Activated naive CD4-positive, alpha-beta T cell treated with anti-CD3 and anti-CD28 coated beads for 36 hours (primary cell): ENCODE data around the gene GNPTAB. TPM values are rescaled to one million over a fixed set of nuclear protein-coding genes. Genes with fewer than 3 reads are reported as not detected.

Experiments used
- CTCF ChIA-PET: fragments of 350-600 bp; sonication (Branson Sonifier 250); formaldehyde crosslinking; loops from one replicate; lab custom pipeline; 2021; ENCODE audit warnings: antibody characterized with exemption; lab: Charles Lee
- DNase-seq: peaks from one replicate; pipeline ENCODE4 v3.0.0-alpha.2; 2020
- H3K27ac Mint-ChIP-seq: one replicate; pipeline ENCODE4 v1.8.0; 2021; ENCODE audit warnings: mild to moderate bottlenecking, mixed read lengths
- H3K27me3 Mint-ChIP-seq: one replicate; pipeline ENCODE4 v1.8.0; 2021; ENCODE audit warnings: low read depth, mixed read lengths
- H3K36me3 Mint-ChIP-seq: one replicate; pipeline ENCODE4 v1.8.0; 2021; ENCODE audit warnings: low read depth, mixed read lengths
- H3K4me1 Mint-ChIP-seq: one replicate; pipeline ENCODE4 v1.8.0; 2021; ENCODE audit warnings: low read depth, mixed read lengths
- H3K4me3 Mint-ChIP-seq: one replicate; pipeline ENCODE4 v1.8.0; 2021; ENCODE audit warnings: mild to moderate bottlenecking, moderate library complexity, mixed read lengths
- H3K9me3 Mint-ChIP-seq: one replicate; pipeline ENCODE4 v1.8.0; 2021; ENCODE audit warnings: mixed read lengths
- intact Hi-C: fragments of 100-400 bp; cut with micrococcal nuclease; formaldehyde crosslinking; loops from one replicate; pipeline ENCODE4 v1.15.1; 2023
- total RNA-seq, 2 experiments: library from RNA; stranded (reverse); gene quantifications; one replicate each; pipeline ENCODE4 v1.2.3, GENCODE V29; 2021

Gene GNPTAB
- total RNA-seq, 2 experiments from 2014 or later = 13.6 to 13.7 TPM

- intact Hi-C loops = no loop called here
- H3K36me3 Mint-ChIP-seq = peaks cover 5% of the 10 kb centered on the region
- H3K27me3 Mint-ChIP-seq = no peaks in the 10 kb centered on the region
- DNase-seq = no peak
- H3K27ac Mint-ChIP-seq = no peak overlapping the region
- no peak overlapping the region for H3K4me3 Mint-ChIP-seq
- H3K9me3 Mint-ChIP-seq = no peaks in the 10 kb centered on the region
- H3K4me1 Mint-ChIP-seq = peaks cover 4% of the 10 kb centered on the region
- CTCF ChIA-PET = interaction anchor here (1.4 to 3.5 kb wide), 3 partner anchors 37 to 73 kb away, joined by 3 to 16 read pairs (median 12); partner anchors contain the start of gene GNPTAB
These were observed 63.2 kb downstream of the GNPTAB start for GRCh38 chr12:101767537-101767936.

GRCh38 chr12:101764051-101764792 lies 66.5 kb downstream of the GNPTAB start:
- Mint-ChIP-seq H3K36me3 (peaks cover 5% of the 10 kb centered on the region), H3K4me1 (no peaks in the 10 kb centered on the region), H3K9me3 (no peaks in the 10 kb centered on the region), H3K27me3 (no peaks in the 10 kb centered on the region), H3K4me3 (no peak overlapping the region), H3K27ac (no peak overlapping the region)
- no peak for DNase-seq
- CTCF ChIA-PET = interaction anchor here (0.5 to 0.8 kb wide), 2 partner anchors 9 to 174 kb away, joined by 3 to 4 read pairs; no protein-coding TSS in a partner anchor
- intact Hi-C loops = no loop called here

- no peak overlapping the region for H3K4me3 Mint-ChIP-seq
- DNase-seq = no peak
- H3K36me3 Mint-ChIP-seq = peaks cover 8% of the 10 kb centered on the region
- no peaks in the 10 kb centered on the region for H3K27me3 Mint-ChIP-seq
- CTCF ChIA-PET = interaction anchor here (0.6 kb wide), 1 partner anchor 181 kb away, joined by 5 read pairs; no protein-coding TSS in a partner anchor
- H3K27ac Mint-ChIP-seq = no peak overlapping the region
- no peaks in the 10 kb centered on the region for H3K9me3 Mint-ChIP-seq
- intact Hi-C loops = no loop called here
- no peaks in the 10 kb centered on the region for H3K4me1 Mint-ChIP-seq
These were observed 67.4 kb downstream of the GNPTAB start for GRCh38 chr12:101763246-101763931.

GRCh38 chr12:101761781-101762180 lies 69.0 kb downstream of the GNPTAB start:
- no peak overlapping the region for H3K27ac Mint-ChIP-seq
- peaks cover 11% of the 10 kb centered on the region for H3K36me3 Mint-ChIP-seq
- H3K4me3 Mint-ChIP-seq = no peak overlapping the region
- CTCF ChIA-PET = interaction anchor here (0.6 to 1.2 kb wide), 5 partner anchors 30 to 110 kb away, joined by 3 to 8 read pairs (median 3); no protein-coding TSS in a partner anchor
- H3K9me3 Mint-ChIP-seq = no peaks in the 10 kb centered on the region
- no peaks in the 10 kb centered on the region for H3K27me3 Mint-ChIP-seq
- intact Hi-C loops = no loop called here
- no peaks in the 10 kb centered on the region for H3K4me1 Mint-ChIP-seq
- no peak for DNase-seq

- no peak for DNase-seq
- intact Hi-C loops = no loop called here
These were observed 69.4 kb downstream of the GNPTAB start for GRCh38 chr12:101761350-101761749.

GRCh38 chr12:101759396-101760047 lies 71.2 kb downstream of the GNPTAB start:
- no peak for DNase-seq
- Mint-ChIP-seq H3K4me1 (no peaks in the 10 kb centered on the region), H3K27me3 (no peaks in the 10 kb centered on the region), H3K4me3 (no peak overlapping the region), H3K27ac (no peak overlapping the region), H3K36me3 (peaks cover 12% of the 10 kb centered on the region), H3K9me3 (no peaks in the 10 kb centered on the region)
- intact Hi-C loops = loop anchor here (1.0 to 2.0 kb wide), 5 partner anchors 89 to 353 kb away; partner anchors contain the start of gene ARL1
- CTCF ChIA-PET = interaction anchor here (0.6 to 2.0 kb wide), 19 partner anchors 10 to 712 kb away, joined by 3 to 13 read pairs (median 3); no protein-coding TSS in a partner anchor

More at GRCh38 chr12:101761350-101761749, 69.4 kb downstream of the GNPTAB start:
- Mint-ChIP-seq H3K9me3 (no peaks in the 10 kb centered on the region), H3K36me3 (peaks cover 11% of the 10 kb centered on the region), H3K4me3 (no peak overlapping the region), H3K27ac (no peak overlapping the region), H3K4me1 (no peaks in the 10 kb centered on the region), H3K27me3 (no peaks in the 10 kb centered on the region)
- CTCF ChIA-PET = interaction anchor here (0.6 to 1.1 kb wide), 3 partner anchors 53 to 110 kb away, joined by 3 to 8 read pairs (median 3); no protein-coding TSS in a partner anchor

GRCh38 chr12:101750152-101750551 lies 80.6 kb downstream of the GNPTAB start:
- no peak for DNase-seq
- CTCF ChIA-PET = no interaction called here
- H3K36me3 Mint-ChIP-seq = peaks cover 11% of the 10 kb centered on the region
- no peak overlapping the region for H3K27ac Mint-ChIP-seq
- H3K4me1 Mint-ChIP-seq = no peaks in the 10 kb centered on the region
- no peak overlapping the region for H3K4me3 Mint-ChIP-seq
- no peaks in the 10 kb centered on the region for H3K9me3 Mint-ChIP-seq
- intact Hi-C loops = no loop called here
- H3K27me3 Mint-ChIP-seq = no peaks in the 10 kb centered on the region

- H3K9me3 Mint-ChIP-seq = no peaks in the 10 kb centered on the region
- no peak for DNase-seq
- no peaks in the 10 kb centered on the region for H3K4me1 Mint-ChIP-seq
- H3K27ac Mint-ChIP-seq = no peak overlapping the region
- H3K36me3 Mint-ChIP-seq = peaks cover 16% of the 10 kb centered on the region
- intact Hi-C loops = no loop called here
- CTCF ChIA-PET = no interaction called here
- no peak overlapping the region for H3K4me3 Mint-ChIP-seq
- no peaks in the 10 kb centered on the region for H3K27me3 Mint-ChIP-seq
These were observed 81.1 kb downstream of the GNPTAB start for GRCh38 chr12:101749657-101750056.

- intact Hi-C loops = no loop called here
- H3K4me3 Mint-ChIP-seq = no peak overlapping the region
- DNase-seq = no peak
- H3K27me3 Mint-ChIP-seq = no peaks in the 10 kb centered on the region
- no peak overlapping the region for H3K27ac Mint-ChIP-seq
- no peaks in the 10 kb centered on the region for H3K4me1 Mint-ChIP-seq
- H3K9me3 Mint-ChIP-seq = no peaks in the 10 kb centered on the region
- peaks cover 14% of the 10 kb centered on the region for H3K36me3 Mint-ChIP-seq
- CTCF ChIA-PET = interaction anchor here (0.8 to 1.7 kb wide), 2 partner anchors 91 to 281 kb away, joined by 3 to 4 read pairs; no protein-coding TSS in a partner anchor
These were observed 81.9 kb downstream of the GNPTAB start for GRCh38 chr12:101748907-101749306.

GRCh38 chr12:101747697-101748096 lies 83.1 kb downstream of the GNPTAB start:
- H3K9me3 Mint-ChIP-seq = no peaks in the 10 kb centered on the region
- no peak overlapping the region for H3K27ac Mint-ChIP-seq
- no peak overlapping the region for H3K4me3 Mint-ChIP-seq
- DNase-seq = no peak
- peaks cover 18% of the 10 kb centered on the region for H3K36me3 Mint-ChIP-seq
- H3K27me3 Mint-ChIP-seq = no peaks in the 10 kb centered on the region
- intact Hi-C loops = no loop called here
- no peaks in the 10 kb centered on the region for H3K4me1 Mint-ChIP-seq
- CTCF ChIA-PET = interaction anchor here (1.7 kb wide), 1 partner anchor 92 kb away, joined by 3 read pairs; no protein-coding TSS in a partner anchor

GRCh38 chr12:101746661-101747060 lies 84.1 kb downstream of the GNPTAB start:
- H3K4me1 Mint-ChIP-seq = no peaks in the 10 kb centered on the region
- intact Hi-C loops = no loop called here

GRCh38 chr12:101746196-101746595 lies 84.6 kb downstream of the GNPTAB start:
- CTCF ChIA-PET = interaction anchor here (1.1 to 2.0 kb wide), 3 partner anchors 28 to 351 kb away, joined by 3 to 4 read pairs (median 3); no protein-coding TSS in a partner anchor
- no peak overlapping the region for H3K27ac Mint-ChIP-seq
- H3K36me3 Mint-ChIP-seq = peaks cover 15% of the 10 kb centered on the region
- no peaks in the 10 kb centered on the region for H3K4me1 Mint-ChIP-seq
- H3K4me3 Mint-ChIP-seq = no peak overlapping the region
- no peaks in the 10 kb centered on the region for H3K27me3 Mint-ChIP-seq
- no peaks in the 10 kb centered on the region for H3K9me3 Mint-ChIP-seq
- no peak for DNase-seq
- intact Hi-C loops = no loop called here

More at GRCh38 chr12:101746661-101747060, 84.1 kb downstream of the GNPTAB start:
- Mint-ChIP-seq H3K4me3 (no peak overlapping the region), H3K36me3 (peaks cover 15% of the 10 kb centered on the region), H3K27ac (no peak overlapping the region), H3K9me3 (no peaks in the 10 kb centered on the region), H3K27me3 (no peaks in the 10 kb centered on the region)
- CTCF ChIA-PET = interaction anchor here (1.1 to 2.0 kb wide), 3 partner anchors 27 to 352 kb away, joined by 3 to 4 read pairs (median 3); no protein-coding TSS in a partner anchor
- DNase-seq = no peak
